Mucosa of stomach (tissue), 1 donor: Measurements from ENCODE around the gene FCHSD1.
A peak's percentile ranks its signal among the peaks of the same experiment; 100 is the strongest.

Experiments used
- H3K27me3 ChIP-seq: one replicate; pipeline ENCODE4 v1.7.0; 2013; ENCODE audit warnings: mild to moderate bottlenecking, low read length; ENCODE audit not compliant: control insufficient read depth, insufficient read depth
- H3K36me3 ChIP-seq: one replicate; pipeline ENCODE4 v1.7.0; 2013; ENCODE audit warnings: low read length; ENCODE audit not compliant: control insufficient read depth, insufficient read depth
- H3K4me1 ChIP-seq: one replicate; pipeline ENCODE4 v1.7.0; 2013; ENCODE audit warnings: mild to moderate bottlenecking, low read length; ENCODE audit not compliant: control insufficient read depth, insufficient read depth
- H3K4me3 ChIP-seq: one replicate; pipeline ENCODE4 v1.7.0; 2013; ENCODE audit warnings: low read length
- H3K9ac ChIP-seq: one replicate; pipeline ENCODE4 v1.7.0; 2013; ENCODE audit warnings: mild to moderate bottlenecking, low read length, moderate library complexity
- H3K9me3 ChIP-seq: one replicate; pipeline ENCODE4 v1.7.0; 2013; ENCODE audit warnings: mild to moderate bottlenecking, low read length, moderate library complexity; ENCODE audit not compliant: control insufficient read depth
- donor health status: Pancreatic carcinoma.

Gene FCHSD1

DNA sequence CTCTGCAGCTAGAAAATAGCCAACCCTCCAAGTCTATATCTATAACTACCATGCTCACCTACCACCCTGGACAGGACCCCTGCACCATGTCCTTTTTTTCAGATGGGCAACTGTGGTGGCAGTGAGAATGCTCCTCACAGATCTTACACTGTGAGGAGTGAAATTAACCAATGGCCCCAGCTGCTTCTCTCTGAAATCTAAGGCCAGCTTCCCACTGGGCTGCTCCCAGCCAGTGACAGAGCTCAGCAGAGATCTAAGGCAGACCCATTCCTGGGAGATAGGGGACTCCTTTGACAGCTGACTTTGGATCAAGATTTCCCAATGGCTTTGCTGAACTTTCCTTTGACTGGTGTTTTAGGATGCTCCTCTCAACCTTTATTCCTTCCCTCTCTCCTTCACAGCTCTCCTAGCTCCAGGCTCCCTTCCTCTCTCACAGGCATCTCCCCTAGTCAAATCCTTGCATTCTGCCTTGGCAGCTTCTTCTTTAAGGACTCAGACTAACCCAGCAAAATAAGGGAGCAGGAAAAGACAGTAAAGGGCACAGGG, 32.5 kb upstream of the FCHSD1 start:
- H3K9ac ChIP-seq, result no peak overlapping the region
- peaks cover 25% of the 10 kb centered on the region for H3K4me1 ChIP-seq
- peaks cover under 1% of the 10 kb centered on the region for H3K27me3 ChIP-seq
- no peak overlapping the region for H3K4me3 ChIP-seq
- no peaks in the 10 kb centered on the region for H3K9me3 ChIP-seq
- H3K36me3 ChIP-seq, result no peaks in the 10 kb centered on the region

DNA sequence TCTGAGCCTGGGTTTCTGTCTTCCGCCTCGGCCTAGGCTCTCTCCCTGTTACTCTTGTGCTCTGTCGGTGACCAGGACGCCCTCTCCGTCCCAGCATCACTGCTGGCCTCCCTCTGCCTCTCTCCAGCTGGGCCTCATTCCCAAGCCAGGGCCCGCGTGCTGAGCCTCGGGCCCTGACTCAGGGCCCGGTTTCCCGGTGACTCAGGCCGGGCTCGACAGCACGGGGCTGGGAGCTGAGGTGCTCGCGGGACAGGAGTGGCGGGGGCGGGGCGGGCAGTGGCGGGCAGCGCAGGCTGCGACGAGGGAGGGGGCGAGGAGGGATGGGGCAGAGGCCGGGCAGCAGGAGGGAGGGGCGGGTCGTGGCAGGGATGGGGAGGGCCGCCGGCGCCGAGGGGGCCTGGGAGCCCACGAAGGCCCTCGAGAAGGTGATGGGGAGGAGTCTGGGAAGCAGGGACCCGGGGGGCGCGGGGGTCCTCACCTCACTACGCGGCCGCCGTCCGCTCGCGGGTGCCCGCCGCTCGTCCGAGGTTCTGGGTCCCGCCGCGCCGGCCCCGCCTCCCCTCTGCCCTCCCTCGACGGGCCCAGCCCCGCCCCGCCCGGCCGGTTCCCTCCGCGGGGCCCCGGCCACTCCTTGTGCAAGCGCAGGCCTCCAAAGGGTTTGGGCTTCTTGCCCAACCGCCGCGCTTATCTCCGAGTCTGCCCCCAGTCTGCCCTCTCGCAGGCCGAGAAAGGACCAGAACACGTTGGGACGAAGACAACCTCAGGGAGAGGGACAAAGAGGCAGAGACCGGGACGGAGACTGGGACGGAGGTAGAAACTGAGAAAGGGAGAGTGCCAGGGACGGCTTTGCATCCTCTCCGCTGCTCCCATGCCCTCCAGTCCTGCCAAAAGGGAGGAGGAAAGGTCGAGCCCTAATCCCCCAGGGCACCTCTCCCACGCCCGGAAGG, 30.8 kb upstream of the FCHSD1 start, which contains the start of gene ARAP3:
TSS of gene ARAP3 (minus strand) at position 536 of the 947 bp plus-strand sequence. CDS start 1,744 bp downstream, outside the sequence.
- Histone ChIP-seq H3K9ac (peak within 1 kb of the TSS; percentile 70), H3K4me3 (peak within 1 kb of the TSS; percentile 43), H3K4me1 (peaks cover 25% of the 10 kb centered on the region), H3K9me3 (no peaks in the 10 kb centered on the region), H3K27me3 (no peaks in the 10 kb centered on the region), H3K36me3 (no peaks in the 10 kb centered on the region)

DNA sequence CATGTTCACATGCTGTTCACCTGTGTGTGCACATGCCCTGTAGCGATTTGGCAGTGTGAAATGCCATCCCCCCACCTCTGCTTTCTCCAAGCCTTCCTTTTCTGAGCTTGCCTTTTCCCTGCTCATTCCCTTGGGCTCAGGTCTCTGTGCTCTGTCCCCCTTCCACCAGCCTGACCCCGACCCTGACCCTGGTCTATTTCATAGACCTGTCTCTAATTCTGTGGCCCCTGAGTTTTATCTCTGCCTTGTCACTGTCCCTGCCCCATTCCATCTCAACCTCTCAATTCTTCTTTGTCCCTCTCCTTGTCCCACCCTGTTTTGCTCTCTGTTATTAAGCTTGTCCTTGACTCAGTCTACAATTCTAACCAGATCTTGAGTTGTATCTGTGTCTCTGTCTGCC, 30.1 kb upstream of the FCHSD1 start:
- Histone ChIP-seq H3K9ac (peak overlapping the region; percentile 70), H3K27me3 (no peaks in the 10 kb centered on the region), H3K9me3 (no peaks in the 10 kb centered on the region), H3K36me3 (no peaks in the 10 kb centered on the region), H3K4me1 (peaks cover 25% of the 10 kb centered on the region), H3K4me3 (peak overlapping the region; percentile 31)

DNA sequence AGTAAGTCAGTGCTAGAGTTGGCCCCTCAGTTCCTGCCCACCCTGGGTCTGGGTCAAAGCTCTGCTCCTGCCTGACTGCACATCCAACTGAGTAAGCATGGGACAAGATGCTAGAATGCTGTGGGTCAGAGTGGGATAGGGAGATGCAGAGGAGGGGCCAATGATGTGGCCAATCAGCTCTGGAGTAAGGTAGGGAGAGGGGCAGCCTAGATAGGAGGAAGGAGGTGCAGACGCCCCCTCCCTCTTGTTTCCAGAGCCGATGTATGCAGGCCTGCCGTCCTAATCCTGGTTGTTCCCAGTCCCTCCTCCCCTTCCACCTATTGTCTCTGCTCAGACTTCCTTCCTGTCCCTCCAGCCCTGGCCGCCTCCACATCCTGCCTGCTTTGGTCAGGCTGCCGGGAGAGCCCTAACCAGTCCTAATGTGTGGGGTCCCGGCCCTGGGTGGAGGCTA, 29.6 kb upstream of the FCHSD1 start:
- H3K4me1 ChIP-seq, result peaks cover 25% of the 10 kb centered on the region
- H3K9me3 ChIP-seq, result no peaks in the 10 kb centered on the region
- no peak overlapping the region for H3K4me3 ChIP-seq
- no peaks in the 10 kb centered on the region for H3K27me3 ChIP-seq
- peak overlapping the region; percentile 70 for H3K9ac ChIP-seq
- no peaks in the 10 kb centered on the region for H3K36me3 ChIP-seq

DNA sequence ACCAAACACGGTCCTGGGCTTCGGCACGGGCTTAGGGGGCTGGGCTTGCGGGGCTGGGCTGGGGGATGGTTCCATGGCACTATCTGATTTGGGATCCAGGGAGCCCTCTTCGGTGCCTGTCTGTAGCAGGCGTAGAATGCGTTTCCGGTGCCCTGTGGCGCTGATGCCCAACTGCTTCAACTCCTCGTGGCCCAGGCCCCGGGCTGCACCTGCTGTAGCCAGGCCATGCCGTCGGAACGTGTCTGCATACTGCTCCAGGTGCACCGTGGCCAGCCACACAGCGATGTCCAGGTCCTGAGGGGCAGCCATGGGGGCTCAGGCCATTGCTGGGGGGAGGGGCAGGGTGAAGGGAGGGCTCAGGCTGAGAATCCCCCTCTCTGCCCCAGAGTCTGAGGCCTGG, 29.0 kb upstream of the FCHSD1 start:
- H3K36me3 ChIP-seq, result no peaks in the 10 kb centered on the region
- peak overlapping the region; percentile 8 for H3K9ac ChIP-seq
- H3K27me3 ChIP-seq, result no peaks in the 10 kb centered on the region
- H3K4me1 ChIP-seq, result peaks cover 25% of the 10 kb centered on the region
- no peaks in the 10 kb centered on the region for H3K9me3 ChIP-seq
- H3K4me3 ChIP-seq, result no peak overlapping the region

DNA sequence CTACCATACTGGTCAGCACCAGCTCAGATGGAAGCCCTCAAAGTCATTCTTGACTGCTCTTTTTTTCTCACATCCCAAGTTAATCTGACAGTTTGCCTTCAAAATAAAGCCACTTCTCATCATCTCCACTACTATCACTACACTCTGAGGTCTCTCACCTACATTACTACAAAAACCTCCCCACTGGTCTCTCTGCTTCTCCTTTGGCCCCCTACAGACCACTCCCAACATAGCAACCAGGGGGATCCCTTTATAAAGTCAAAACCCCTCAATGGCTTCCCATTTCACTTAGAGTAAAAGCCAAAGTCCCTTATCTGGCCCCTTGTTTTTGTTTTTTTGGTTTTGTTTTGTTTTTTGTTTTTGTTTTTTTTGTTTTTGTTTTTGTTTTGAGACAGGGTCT, 26.2 kb upstream of the FCHSD1 start:
- Histone ChIP-seq H3K9ac (no peak overlapping the region), H3K27me3 (no peaks in the 10 kb centered on the region), H3K36me3 (no peaks in the 10 kb centered on the region), H3K9me3 (no peaks in the 10 kb centered on the region), H3K4me3 (no peak overlapping the region), H3K4me1 (peaks cover 21% of the 10 kb centered on the region)

DNA sequence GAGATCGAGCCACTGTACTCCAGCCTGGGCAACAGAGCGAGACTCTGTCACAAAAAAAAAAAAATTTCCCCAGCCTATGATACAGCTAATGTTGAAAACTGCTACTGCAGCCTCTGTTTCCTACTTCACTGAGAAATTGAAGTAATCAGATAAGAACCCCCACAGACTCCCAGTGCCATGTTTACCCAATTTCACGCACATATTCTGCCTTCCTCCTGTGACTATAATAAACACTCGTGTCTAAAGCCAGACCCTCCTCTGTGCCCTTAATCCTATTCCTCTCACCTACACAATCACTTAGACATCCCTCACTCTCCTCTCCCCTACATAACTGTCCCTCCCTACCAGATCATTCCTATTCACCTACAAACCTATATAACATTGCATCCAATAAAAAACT, 24.5 kb upstream of the FCHSD1 start:
- Histone ChIP-seq H3K9me3 (no peaks in the 10 kb centered on the region), H3K4me3 (no peak overlapping the region), H3K36me3 (no peaks in the 10 kb centered on the region), H3K4me1 (peaks cover 7% of the 10 kb centered on the region), H3K9ac (no peak overlapping the region), H3K27me3 (no peaks in the 10 kb centered on the region)

DNA sequence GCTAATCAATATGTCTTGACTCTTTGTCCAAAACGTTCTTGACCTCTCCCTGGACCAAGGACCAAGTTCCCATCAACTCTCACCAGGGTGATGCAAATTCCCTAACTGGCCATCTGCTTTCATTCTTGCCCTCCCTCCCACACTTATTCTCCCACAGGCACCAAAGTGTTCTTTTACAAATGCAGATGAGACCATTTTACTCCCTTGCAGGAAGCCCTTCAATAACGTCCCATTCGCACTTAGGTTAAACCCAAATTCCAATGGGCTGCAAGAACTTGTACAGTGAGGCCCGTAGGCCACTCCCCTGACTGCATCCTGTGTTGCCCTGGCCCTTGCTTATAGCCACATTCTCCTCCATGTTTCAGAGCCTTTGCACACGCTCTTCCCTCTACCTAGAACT, 23.5 kb upstream of the FCHSD1 start:
- Histone ChIP-seq H3K4me1 (no peaks in the 10 kb centered on the region), H3K9ac (no peak overlapping the region), H3K9me3 (no peaks in the 10 kb centered on the region)

DNA sequence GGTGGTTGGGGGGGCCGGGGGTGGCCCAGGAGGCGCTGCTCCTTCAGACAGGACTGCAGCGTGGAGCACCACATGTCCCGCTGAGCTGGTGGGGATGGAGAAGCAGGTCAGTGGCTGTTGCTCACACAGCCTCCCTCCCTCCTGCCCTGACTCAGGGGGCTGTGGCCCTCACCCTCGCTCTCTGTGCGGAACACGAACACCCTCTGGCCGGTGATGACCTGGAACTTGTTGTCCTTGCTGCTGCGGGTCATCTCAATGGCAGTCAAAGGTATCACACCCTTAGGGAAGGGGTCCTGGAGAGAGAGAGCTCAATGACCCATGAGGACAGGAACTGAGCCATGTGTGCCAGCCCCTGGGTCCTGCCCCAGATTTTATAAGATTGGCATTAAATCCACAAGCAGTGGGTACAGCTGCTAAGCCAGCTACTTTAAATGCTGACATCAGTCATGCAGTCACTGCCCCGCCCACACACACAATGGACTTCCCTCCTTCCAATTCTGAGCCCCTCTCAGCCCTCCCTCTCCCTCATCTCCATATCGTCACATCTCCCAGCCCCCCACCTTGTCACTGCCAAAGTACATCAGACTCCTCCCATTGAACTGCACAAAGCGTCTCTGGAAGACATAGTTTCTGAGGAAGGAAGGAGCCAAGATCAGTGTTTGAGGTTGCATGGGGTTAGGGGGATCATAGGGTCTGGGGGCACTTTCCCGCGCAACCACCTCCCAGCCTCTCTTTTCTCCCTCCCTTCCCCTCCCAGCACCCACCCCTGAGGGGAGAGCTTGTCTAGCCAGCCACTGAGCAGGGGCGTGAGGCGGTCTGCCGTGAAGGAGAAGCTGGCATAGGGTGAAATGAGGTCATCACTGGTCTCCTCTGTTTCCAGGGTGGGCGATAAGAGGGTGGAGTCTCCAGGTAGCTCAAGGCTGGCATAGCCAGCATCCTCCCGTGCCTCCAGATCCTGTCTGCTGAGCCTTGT, 21.9 kb upstream of the FCHSD1 start:
- Histone ChIP-seq H3K4me3 (no peak overlapping the region), H3K36me3 (no peaks in the 10 kb centered on the region)

More for the DNA sequence above, 23.5 kb upstream of the FCHSD1 start:
- no peaks in the 10 kb centered on the region for H3K36me3 ChIP-seq
- H3K4me3 ChIP-seq, result no peak overlapping the region
- H3K27me3 ChIP-seq, result no peaks in the 10 kb centered on the region

DNA sequence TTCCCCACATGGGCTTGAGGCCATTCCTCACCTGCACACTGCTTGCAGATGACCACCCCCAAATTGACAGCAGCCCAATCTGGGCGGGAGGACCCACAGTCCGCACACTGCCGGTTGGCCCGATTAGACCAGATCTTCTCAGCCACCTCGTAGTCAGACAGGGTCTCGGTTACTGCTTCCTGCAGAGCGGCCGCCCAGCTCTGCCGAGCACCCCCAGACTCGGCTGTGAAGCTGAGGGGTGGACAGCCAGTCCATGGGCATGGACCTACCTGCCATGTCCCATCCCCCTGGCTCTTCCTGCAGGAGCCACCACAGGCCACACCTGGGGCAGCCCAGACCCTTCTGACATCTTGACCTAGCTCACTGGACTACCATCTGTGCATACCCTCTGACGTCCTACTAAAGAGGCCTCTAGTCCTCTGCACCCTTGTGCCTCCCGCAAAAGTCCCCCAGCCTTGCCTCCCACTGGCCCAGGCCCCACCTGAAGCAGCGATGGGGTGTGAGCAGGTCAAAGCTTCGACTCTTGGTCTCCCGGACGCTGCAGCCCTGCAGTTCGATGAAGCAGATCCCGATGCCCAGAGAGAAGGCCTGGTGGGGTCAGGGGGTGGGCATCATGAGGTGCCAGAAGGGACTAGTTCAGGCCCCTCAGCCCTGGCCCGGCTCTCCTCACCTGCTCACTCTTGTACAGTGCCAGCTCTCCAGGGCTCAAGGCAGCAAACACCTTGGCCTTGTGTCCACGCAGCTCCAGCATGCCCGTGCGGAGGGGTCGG, 21.0 kb upstream of the FCHSD1 start:
- Histone ChIP-seq H3K27me3 (no peaks in the 10 kb centered on the region), H3K4me3 (no peak overlapping the region), H3K4me1 (no peaks in the 10 kb centered on the region), H3K36me3 (no peaks in the 10 kb centered on the region), H3K9me3 (no peaks in the 10 kb centered on the region), H3K9ac (no peak overlapping the region)

More for the DNA sequence above, 21.9 kb upstream of the FCHSD1 start:
- H3K4me1 ChIP-seq, result no peaks in the 10 kb centered on the region
- H3K27me3 ChIP-seq, result no peaks in the 10 kb centered on the region
- H3K9me3 ChIP-seq, result no peaks in the 10 kb centered on the region
- H3K9ac ChIP-seq, result no peak overlapping the region

DNA sequence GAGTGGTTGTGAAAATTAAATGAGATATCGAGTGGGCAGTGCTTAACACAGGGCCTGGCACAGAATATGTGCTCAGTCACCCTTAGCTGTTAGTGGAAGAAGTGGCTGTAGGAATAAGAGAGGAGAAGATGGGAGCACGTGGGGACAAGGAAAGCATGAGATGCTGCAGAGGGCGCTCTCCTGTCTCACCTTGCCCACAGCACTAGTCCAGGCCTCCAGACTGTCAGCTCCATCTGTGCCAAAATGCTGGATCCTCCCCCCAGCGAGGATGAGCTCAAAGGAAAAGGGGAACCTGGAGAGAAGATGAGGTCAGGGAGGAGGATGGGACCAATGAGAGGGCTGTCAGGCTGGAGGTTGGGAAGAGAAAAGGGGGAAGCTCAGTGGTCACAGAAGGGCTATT, 18.3 kb upstream of the FCHSD1 start:
- Histone ChIP-seq H3K4me1 (peaks cover 5% of the 10 kb centered on the region), H3K36me3 (no peaks in the 10 kb centered on the region), H3K9me3 (no peaks in the 10 kb centered on the region), H3K9ac (no peak overlapping the region), H3K27me3 (no peaks in the 10 kb centered on the region), H3K4me3 (no peak overlapping the region)
